GM18526 (cell line): ENCODE data around the gene PLCH1.

Experiments used
- POLR2A ChIP-seq: IDR thresholded peaks from 3 replicates; pipeline ENCODE4 v1.6.1; 2011; ENCODE audit not compliant: insufficient read length; ENCODE audit errors: extremely low read depth

Gene PLCH1

DNA sequence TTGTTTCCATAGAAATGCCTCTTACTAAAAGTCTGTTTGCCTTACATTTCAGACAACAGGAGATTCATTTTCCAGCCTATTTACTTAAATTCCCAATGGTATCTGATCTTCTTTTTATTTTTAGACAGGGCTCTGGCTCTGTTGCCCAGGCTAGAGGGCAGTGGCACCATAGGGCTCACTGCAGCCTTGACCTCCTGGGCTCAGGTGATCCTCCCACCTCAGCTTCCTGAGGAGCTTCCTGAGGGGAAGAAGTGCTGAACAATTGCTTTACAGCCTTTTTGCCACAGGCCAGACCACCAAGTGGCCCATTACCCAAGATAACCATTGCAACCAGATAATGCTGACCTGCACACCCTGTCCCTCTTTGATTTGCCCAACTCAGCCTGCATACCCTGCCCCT is 126.3 kb downstream of the PLCH1 start:
- TF ChIP-seq POLR2A, result no peak

DNA sequence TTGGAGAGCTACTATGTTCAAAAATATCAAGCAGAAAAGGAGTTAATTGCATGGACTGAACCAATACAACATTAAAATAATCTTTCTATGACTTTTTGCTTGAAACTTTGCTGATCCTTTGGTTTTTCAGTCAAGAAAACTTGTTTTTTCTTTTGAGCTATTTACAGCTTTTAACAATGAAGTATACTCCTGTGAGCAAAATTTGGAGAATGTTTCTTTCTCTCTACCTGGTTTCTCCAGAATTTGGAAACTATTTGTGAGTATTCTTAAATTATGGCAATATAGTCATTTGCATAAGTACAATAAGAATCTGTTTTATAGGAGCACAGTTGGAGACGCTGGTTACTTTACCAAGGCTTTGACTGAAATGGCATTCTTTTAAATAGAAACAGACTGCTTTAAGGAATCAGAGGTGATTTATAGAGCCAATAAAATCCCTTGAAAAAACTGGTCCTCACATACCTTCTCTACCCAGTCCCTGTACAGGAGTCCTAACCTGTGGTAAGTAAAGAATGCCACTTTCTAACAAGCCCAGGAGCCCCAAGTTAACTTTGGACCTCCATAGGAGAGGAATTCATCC is 127.4 kb downstream of the PLCH1 start:
- no peak for TF ChIP-seq POLR2A

GRCh38 chr3:155611456-155611855 is 133.4 kb downstream of the PLCH1 start:
- TF ChIP-seq POLR2A, result no peak

GRCh38 chr3:155609586-155609985 is 135.3 kb downstream of the PLCH1 start:
- no peak for TF ChIP-seq POLR2A

DNA sequence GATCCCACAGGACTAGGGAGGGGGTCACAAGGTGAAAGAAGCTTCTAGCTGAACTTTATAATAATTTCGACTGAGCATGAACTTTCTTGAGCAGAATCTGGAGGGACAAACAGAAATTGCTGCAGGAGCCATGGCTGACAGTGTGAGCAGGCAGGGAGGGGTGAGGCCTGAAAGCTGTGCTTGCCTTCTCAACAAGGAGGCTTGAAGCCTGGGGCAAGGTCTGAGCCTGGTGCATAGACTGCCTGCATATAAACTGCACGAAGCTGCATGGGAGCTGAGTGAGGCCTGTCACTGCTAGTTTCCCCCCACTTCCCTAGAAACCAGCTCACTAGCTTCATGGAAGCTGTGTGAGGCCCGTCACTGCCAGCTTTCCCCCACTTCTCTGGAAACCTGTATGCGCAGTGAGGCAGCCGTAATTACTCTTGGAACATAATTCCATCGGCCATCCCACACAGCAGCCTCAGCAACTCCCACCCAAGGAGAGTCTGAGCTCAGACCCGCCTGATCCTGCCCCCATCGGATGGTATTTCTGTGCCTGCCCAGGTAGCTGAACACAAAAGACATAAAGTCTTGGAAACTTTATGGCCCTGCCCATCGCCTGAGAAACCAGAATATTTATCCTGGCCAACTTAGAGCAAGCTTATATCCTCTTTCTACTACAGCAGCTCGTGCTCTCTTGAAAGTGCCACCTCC is 136.5 kb downstream of the PLCH1 start:
- no peak for TF ChIP-seq POLR2A

- TF ChIP-seq POLR2A, result no peak
These were observed 137.1 kb downstream of the PLCH1 start for GRCh38 chr3:155607761-155608160.

DNA sequence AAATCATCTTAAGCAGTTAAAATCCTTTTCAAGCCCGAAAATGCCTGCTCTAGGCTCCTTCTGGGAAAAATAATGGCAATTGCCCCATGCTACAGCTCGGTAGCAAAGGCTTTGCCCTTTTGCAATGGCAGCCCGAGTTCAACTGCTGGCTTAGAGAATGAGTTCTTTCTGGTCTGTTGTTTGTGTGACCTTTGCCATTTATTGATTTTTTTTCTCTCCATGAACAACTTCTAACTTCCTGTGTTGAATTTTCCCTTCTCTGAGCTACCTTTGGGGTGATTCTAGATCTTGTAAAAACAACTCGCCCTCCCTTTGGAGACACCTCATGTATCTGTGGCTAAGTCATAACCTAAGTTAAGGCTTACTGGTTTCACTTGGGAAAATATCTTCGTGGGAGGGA is 139.3 kb downstream of the PLCH1 start:
- no peak for TF ChIP-seq POLR2A

- no peak for TF ChIP-seq POLR2A
These were observed 139.9 kb downstream of the PLCH1 start for GRCh38 chr3:155604967-155605366.

DNA sequence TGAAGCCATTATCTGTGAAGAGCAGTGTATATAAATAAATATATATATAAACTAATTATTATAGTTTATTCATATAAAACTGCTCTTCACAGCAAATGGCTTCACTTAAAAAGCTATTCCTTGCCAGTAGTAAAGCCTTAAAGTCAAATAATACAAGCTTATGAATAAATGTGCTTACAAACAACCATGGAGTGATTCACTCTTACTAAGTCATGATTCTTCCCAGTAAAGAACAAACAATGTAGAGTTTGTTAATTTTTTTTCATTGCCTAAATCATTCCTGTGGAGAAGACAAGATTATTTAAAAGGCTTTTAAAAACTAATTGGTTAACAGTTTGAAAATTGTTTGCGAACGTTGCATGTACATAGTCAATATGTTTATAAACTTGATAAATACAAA is 140.7 kb downstream of the PLCH1 start:
- TF ChIP-seq POLR2A, result no peak

GRCh38 chr3:155603302-155603701 is 141.6 kb downstream of the PLCH1 start:
- no peak for TF ChIP-seq POLR2A

DNA sequence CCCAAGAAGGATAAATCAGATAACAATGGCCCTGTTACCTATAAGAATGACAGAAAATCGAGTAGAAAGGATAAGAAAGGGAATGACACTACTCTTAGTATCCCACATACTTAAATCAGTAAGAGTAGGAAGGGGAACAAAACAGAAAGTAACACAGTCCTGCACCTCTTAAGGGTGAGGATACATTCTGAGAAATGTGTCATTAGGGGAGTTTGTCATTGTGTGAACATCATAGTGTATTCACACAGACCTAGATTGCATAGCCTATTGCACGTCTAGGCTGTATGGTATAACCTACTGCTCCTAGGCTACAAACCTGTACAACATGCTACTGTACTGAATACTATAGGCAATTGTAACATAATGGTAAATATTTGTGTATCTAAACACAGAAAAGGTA is 142.6 kb downstream of the PLCH1 start:
- no peak for TF ChIP-seq POLR2A

DNA sequence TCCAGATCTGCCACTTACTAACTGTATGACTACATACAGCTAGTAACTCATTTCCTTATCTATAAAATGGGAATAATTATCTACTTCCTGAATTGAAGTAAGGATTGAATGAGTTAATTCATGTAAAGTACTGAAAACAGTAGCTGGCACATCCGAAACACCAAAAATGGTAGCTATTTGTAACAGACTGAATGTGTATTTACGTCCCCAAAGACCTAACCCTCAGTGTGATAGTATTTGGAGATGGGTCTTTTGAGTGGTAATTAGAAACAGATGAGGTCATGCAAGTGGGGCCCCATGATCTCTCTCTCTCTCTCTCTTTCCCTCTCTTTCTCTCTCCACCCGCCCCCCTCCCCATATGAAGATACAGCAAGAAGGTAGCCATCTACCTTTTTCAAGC is 146.2 kb downstream of the PLCH1 start:
- no peak for TF ChIP-seq POLR2A

GRCh38 chr3:155596615-155597014 is 148.3 kb downstream of the PLCH1 start:
- TF ChIP-seq POLR2A, result no peak

- TF ChIP-seq POLR2A, result no peak
These were observed 149.5 kb downstream of the PLCH1 start for GRCh38 chr3:155595371-155595770.

- TF ChIP-seq POLR2A, result no peak
These were observed 150.2 kb downstream of the PLCH1 start for GRCh38 chr3:155594526-155595187.

DNA sequence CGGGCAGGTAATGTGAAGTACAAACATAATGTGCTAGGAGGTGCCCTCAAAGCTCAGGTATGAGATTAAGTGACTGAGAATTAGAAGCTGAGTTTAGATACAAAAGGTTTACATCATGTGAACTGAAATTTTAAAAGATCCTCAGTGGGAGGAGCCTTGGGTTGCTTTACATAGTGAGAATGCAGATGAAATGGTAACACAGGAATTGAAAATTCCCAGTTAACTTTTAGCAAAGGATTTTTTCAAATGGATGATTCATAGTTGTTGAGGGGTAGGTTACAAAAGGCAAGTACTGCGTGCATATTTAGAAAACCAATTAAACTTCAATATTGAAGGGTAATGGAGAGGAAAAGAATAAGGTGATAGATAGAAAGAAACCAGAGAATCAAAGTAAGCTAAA is 157.3 kb downstream of the PLCH1 start:
- TF ChIP-seq POLR2A, result no peak
